MM.1S (cell line): ENCODE results near the gene DDX5.

Source experiments
- DNase-seq: peaks from one replicate; pipeline ENCODE4 v3.0.0-alpha.2; 2015
- H2AFZ ChIP-seq: fragments of 300-600 bp; sonication (generic); 2 replicates; pipeline ENCODE4 v1.6.0; 2016; ENCODE audit warnings: antibody characterized with exemption, low read length
- H3F3A ChIP-seq: fragments of 300-600 bp; sonication (generic); 2 replicates; pipeline ENCODE4 v1.6.1; 2016; ENCODE audit warnings: mild to moderate bottlenecking, antibody characterized with exemption, low read length, moderate library complexity, mixed read lengths; ENCODE audit not compliant: insufficient read depth
- H3K27ac ChIP-seq: fragments of 300-600 bp; sonication (generic); 2 replicates; pipeline ENCODE4 v1.5.1; 2016; ENCODE audit warnings: mild to moderate bottlenecking, low read length
- H3K27me3 ChIP-seq: fragments of 300-600 bp; sonication (generic); replicated peaks from 2 replicates; pipeline ENCODE4 v1.6.0; 2016; ENCODE audit warnings: low read length; ENCODE audit not compliant: insufficient read depth
- H3K36me3 ChIP-seq: fragments of 300-600 bp; sonication (generic); replicated peaks from 2 replicates; pipeline ENCODE4 v1.6.1; 2016; ENCODE audit warnings: mild to moderate bottlenecking, low read length, mixed read lengths; ENCODE audit not compliant: insufficient read depth
- H3K4me1 ChIP-seq: fragments of 300-600 bp; sonication (generic); 2 replicates; pipeline ENCODE4 v1.6.1; 2016; ENCODE audit warnings: low read length, mixed read lengths
- H3K4me2 ChIP-seq: fragments of 300-600 bp; sonication (generic); 2 replicates; pipeline ENCODE4 v1.6.0; 2016; ENCODE audit warnings: low read depth, low read length
- H3K4me3 ChIP-seq: fragments of 300-600 bp; sonication (generic); 2 replicates; pipeline ENCODE4 v1.5.1; 2016; ENCODE audit warnings: low read length, mixed read lengths
- H3K79me2 ChIP-seq: fragments of 300-600 bp; sonication (generic); 2 replicates; pipeline ENCODE4 v1.6.1; 2016; ENCODE audit warnings: mixed run types, low read length, mixed read lengths
- H3K9ac ChIP-seq: fragments of 300-600 bp; sonication (generic); 2 replicates; pipeline ENCODE4 v1.6.1; 2016; ENCODE audit warnings: low read length, mixed read lengths
- H3K9me2 ChIP-seq: fragments of 300-600 bp; sonication (generic); replicated peaks from 2 replicates; pipeline ENCODE4 v1.6.1; 2016; ENCODE audit warnings: mild to moderate bottlenecking, low read length, mixed read lengths; ENCODE audit not compliant: insufficient read depth
- H3K9me3 ChIP-seq: fragments of 300-600 bp; sonication (generic); replicated peaks from 2 replicates; pipeline ENCODE4 v1.6.1; 2016; ENCODE audit warnings: mild to moderate bottlenecking, low read length, mixed read lengths; ENCODE audit not compliant: insufficient read depth
- H4K20me1 ChIP-seq: fragments of 300-600 bp; sonication (generic); 2 replicates; pipeline ENCODE4 v1.6.1; 2016; ENCODE audit warnings: mild to moderate bottlenecking, low read length, moderate library complexity, mixed read lengths; ENCODE audit not compliant: insufficient read depth
- CTCF ChIP-seq: fragments of 300-600 bp; sonication (generic); IDR thresholded peaks from 2 replicates; pipeline ENCODE4 v1.5.1; 2016; ENCODE audit warnings: antibody characterized with exemption, low read length, mixed read lengths
- EZH2 ChIP-seq: fragments of 300-600 bp; sonication (generic); optimal IDR thresholded peaks from 2 replicates; pipeline ENCODE3; 2017; ENCODE audit warnings: low read depth, mild to moderate bottlenecking, antibody characterized with exemption, low read length, mixed read lengths
- EZH2phosphoT487 ChIP-seq: fragments of 300-600 bp; sonication (generic); IDR thresholded peaks from 2 replicates; pipeline ENCODE4 v1.6.1; 2018; ENCODE audit warnings: antibody characterized with exemption, low read length

The DDX5 gene

GRCh38 chr17:64515419-64515818 is 9.3 kb upstream of the DDX5 start:
- H4K20me1 ChIP-seq = no peaks in the 10 kb centered on the region
- H3K9me2 ChIP-seq = no peaks in the 10 kb centered on the region
- H3K4me1 ChIP-seq = no peaks in the 10 kb centered on the region
- no peak overlapping the region for H3K27ac ChIP-seq
- H3F3A ChIP-seq = no peaks in the 10 kb centered on the region
- H3K79me2 ChIP-seq = peaks cover 1% of the 10 kb centered on the region
- no peaks in the 10 kb centered on the region for H3K9me3 ChIP-seq
- no peaks in the 10 kb centered on the region for H3K27me3 ChIP-seq
- no peak overlapping the region for H3K4me2 ChIP-seq
- H3K4me3 ChIP-seq = no peak overlapping the region
- peaks cover 12% of the 10 kb centered on the region for H3K36me3 ChIP-seq
- H3K9ac ChIP-seq = no peak overlapping the region
- no peak for DNase-seq
- no peak overlapping the region for H2AFZ ChIP-seq
- TF ChIP-seq EZH2 (no peak), EZH2phosphoT487 (no peak), CTCF (no peak)

GRCh38 chr17:64509179-64509578 is 3.1 kb upstream of the DDX5 start:
- Histone ChIP-seq H3K4me2 (no peak overlapping the region), H3F3A (peaks cover 16% of the 10 kb centered on the region), H3K79me2 (peaks cover 53% of the 10 kb centered on the region), H4K20me1 (peaks cover 10% of the 10 kb centered on the region), H3K9ac (no peak overlapping the region), H3K9me3 (no peaks in the 10 kb centered on the region), H3K4me1 (peaks cover 7% of the 10 kb centered on the region), H3K27me3 (no peaks in the 10 kb centered on the region), H2AFZ (no peak overlapping the region), H3K4me3 (no peak overlapping the region), H3K36me3 (peaks cover 17% of the 10 kb centered on the region), H3K27ac (no peak overlapping the region), H3K9me2 (no peaks in the 10 kb centered on the region)
- TF ChIP-seq CTCF (no peak), EZH2 (no peak), EZH2phosphoT487 (no peak)
- DNase-seq = no peak

- no peaks in the 10 kb centered on the region for H3K27me3 ChIP-seq
These were observed 2.6 kb upstream of the DDX5 start for GRCh38 chr17:64508683-64509082.

More at GRCh38 chr17:64508683-64509082, 2.6 kb upstream of the DDX5 start:
- Histone ChIP-seq H3F3A (peaks cover 21% of the 10 kb centered on the region), H3K4me1 (peaks cover 10% of the 10 kb centered on the region), H3K9ac (no peak overlapping the region), H3K36me3 (peaks cover 17% of the 10 kb centered on the region), H3K27ac (no peak overlapping the region), H3K9me2 (no peaks in the 10 kb centered on the region), H3K4me2 (0 out of 2 replicates have a peak overlapping the region, but pooled peaks have one; percentile 73), H3K9me3 (no peaks in the 10 kb centered on the region), H4K20me1 (peaks cover 15% of the 10 kb centered on the region), H2AFZ (no peak overlapping the region), H3K79me2 (peaks cover 58% of the 10 kb centered on the region), H3K4me3 (no peak overlapping the region)
- TF ChIP-seq EZH2phosphoT487 (no peak), CTCF (no peak), EZH2 (no peak)
- no peak for DNase-seq
